Heart left ventricle (tissue), 13 donors: Measurements from ENCODE around the gene NAIF1.

ENCODE experiments used
- POLR2A ChIP-seq, 2 donors: fragments of 450-650 bp; IDR thresholded peaks; one replicate each; pipeline ENCODE4 v1.6.1; 2017; ENCODE audit warnings: antibody characterized with exemption in 2 of 2, mild to moderate bottlenecking in 2 of 2, moderate library complexity in 2 of 2
- TF ChIP-seq, protein P1 (sequence below), 12 donors: fragments of 200-600 bp; sonication (generic) in 4 of 12; IDR thresholded peaks; one replicate each; pipeline versions ENCODE4 v1.5.0 to v1.8.0; 2018 to 2022; ENCODE audit warnings: antibody characterized with exemption in 12 of 12, mild to moderate bottlenecking in 5 of 12
- donor health status: ischemic (EF 13 %, LVEDD 7.1; RV severe dilation, severe dysfunction).
- donor health status: DM: no; HTN: yes; CAD: no.
- donor health status: DM: no; HTN: no; CAD: no.
- donor health status: ischemic (EF 25% LVEDD 6.9; RV normal size, moderate dysfunction).
- donor health status: ischemic (EF 25% LVEDD 5.7; RV mildly dilated, moderate dysfunction).
- donor health status: ischemic (EF 35%, LVEDD 5.7; RV mildly dilated, moderate dysfunction).
- donor health status: nonischemic (EF 11% LVEDD 7.7; RV severe dilation, severe dysfunction).
- donor health status: DM: yes; HTN: yes; CAD: no.
- donor health status: PGD.
- donor health status: ischemic (EF 29% LVEDD 5.4; RV normal size, mild dysfunction).
- donor health status: nonischemic (EF 23%, LVEDD 6.1; RV moderate dilation, normal function).

DNA sequence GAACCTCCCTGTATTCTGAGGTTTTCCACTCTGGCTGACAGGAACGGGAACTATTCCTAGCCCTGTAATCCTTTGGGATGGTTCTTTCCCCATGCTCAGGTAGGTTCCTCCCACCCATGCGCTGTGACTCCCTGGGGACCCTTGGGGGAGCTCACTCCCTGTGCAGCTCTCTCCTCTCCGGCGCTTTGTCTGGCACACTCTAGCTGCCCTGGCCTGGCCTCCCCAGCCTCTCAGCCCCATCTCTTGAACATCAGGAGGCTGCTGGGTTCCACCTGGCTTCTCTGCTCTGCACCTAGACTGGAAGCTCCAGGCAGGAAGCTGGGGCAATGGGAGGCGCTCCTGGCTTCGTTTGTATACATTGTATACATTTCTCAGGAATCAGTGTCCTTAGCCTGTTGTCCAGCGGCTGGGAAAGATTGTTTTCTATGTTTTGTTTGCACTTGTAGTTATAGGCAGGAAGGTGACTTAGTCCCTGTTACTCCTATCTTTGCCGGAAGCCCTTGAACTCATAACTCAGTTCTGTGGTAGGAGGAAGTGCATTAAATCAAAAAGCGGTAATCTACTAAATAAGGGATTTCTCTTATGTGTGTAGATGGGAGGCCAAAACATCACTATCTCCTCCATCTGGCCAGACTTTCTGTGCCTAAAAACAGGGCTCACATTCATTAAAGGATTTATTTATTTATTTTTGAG lies 21.3 kb upstream of the NAIF1 start:
- TF ChIP-seq, protein P1, sequence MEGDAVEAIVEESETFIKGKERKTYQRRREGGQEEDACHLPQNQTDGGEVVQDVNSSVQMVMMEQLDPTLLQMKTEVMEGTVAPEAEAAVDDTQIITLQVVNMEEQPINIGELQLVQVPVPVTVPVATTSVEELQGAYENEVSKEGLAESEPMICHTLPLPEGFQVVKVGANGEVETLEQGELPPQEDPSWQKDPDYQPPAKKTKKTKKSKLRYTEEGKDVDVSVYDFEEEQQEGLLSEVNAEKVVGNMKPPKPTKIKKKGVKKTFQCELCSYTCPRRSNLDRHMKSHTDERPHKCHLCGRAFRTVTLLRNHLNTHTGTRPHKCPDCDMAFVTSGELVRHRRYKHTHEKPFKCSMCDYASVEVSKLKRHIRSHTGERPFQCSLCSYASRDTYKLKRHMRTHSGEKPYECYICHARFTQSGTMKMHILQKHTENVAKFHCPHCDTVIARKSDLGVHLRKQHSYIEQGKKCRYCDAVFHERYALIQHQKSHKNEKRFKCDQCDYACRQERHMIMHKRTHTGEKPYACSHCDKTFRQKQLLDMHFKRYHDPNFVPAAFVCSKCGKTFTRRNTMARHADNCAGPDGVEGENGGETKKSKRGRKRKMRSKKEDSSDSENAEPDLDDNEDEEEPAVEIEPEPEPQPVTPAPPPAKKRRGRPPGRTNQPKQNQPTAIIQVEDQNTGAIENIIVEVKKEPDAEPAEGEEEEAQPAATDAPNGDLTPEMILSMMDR (IDR thresholded peaks at IDR 0.05): no peak
- TF ChIP-seq POLR2A (IDR thresholded peaks at IDR 0.05): no peak
